Measurements from ENCODE around the gene DENND1C. TPM values are rescaled to one million over a fixed set of nuclear protein-coding genes. Genes with fewer than 3 reads are reported as not detected.
"Not testable (repeated sequence)": the region's sequence is repeated elsewhere in the genome, so short reads cannot be mapped to it uniquely, and the experiment has no call there.

DENND1C gene
- total RNA-seq, 2 donors from 2014 or later = 0.30 to 0.75 TPM

DNA sequence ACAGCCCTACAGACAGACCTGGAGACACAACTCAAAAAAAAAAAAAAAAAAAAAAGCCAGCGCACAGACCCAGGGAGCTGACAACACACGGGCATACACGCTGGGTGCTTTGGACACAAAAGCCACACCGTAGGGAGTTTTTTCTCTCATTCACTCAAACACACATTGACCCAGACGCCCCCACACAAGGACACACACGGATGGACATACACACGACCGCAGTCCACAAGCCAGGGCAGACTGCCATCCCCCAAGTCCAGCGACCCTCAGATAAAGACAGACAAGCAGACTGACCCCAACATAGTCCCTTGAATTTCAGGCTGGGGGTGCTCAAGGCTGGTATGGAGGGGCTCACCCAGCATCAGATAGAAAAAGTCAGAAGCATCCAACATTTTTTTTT is 32.5 kb upstream of the DENND1C start:
- H3K36me3 ChIP-seq = no peaks in the 10 kb centered on the region
- H3K27me3 ChIP-seq = no peaks in the 10 kb centered on the region
- H3K27ac ChIP-seq = no peak overlapping the region
- no peak for DNase-seq (ENCODE audit: low spot score)
- no peak overlapping the region for H3K4me3 ChIP-seq
- H3K4me1 ChIP-seq = peaks cover 0 to 14% of the 10 kb centered on the region in 2 donors
- H3K9me3 ChIP-seq = no peaks in the 10 kb centered on the region
- TF ChIP-seq, protein P1, sequence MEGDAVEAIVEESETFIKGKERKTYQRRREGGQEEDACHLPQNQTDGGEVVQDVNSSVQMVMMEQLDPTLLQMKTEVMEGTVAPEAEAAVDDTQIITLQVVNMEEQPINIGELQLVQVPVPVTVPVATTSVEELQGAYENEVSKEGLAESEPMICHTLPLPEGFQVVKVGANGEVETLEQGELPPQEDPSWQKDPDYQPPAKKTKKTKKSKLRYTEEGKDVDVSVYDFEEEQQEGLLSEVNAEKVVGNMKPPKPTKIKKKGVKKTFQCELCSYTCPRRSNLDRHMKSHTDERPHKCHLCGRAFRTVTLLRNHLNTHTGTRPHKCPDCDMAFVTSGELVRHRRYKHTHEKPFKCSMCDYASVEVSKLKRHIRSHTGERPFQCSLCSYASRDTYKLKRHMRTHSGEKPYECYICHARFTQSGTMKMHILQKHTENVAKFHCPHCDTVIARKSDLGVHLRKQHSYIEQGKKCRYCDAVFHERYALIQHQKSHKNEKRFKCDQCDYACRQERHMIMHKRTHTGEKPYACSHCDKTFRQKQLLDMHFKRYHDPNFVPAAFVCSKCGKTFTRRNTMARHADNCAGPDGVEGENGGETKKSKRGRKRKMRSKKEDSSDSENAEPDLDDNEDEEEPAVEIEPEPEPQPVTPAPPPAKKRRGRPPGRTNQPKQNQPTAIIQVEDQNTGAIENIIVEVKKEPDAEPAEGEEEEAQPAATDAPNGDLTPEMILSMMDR (IDR thresholded peaks at IDR 0.05) = no peak

DNA sequence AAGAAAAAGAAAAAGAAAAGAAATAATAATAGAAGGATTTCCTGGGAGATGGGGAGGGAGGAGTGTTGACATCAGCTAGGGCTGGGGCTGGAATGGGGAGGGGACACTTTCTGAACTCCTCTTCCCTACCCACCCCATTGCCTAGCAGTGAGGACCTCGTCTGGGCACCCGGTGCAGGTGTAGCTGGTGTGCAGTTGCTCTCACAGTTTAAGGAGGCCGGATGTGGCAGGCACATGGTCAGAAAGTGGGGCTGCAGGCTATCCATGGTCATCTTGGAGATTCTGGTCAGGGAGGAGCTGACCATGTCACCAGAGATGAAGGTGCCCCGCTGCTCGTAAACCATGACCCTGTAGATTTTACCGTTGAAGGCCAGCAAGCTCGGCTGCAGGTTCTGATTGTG is 29.0 kb upstream of the DENND1C start:
- no peak for DNase-seq (ENCODE audit: low spot score)
- H3K4me1 ChIP-seq = no peaks in the 10 kb centered on the region

GRCh38 chr19:6509118-6509971 is 27.8 kb upstream of the DENND1C start:
- no peak for DNase-seq (ENCODE audit: low spot score)
- Histone ChIP-seq H3K36me3 (no peaks in the 10 kb centered on the region), H3K27ac (no peak overlapping the region), H3K27me3 (no peaks in the 10 kb centered on the region), H3K4me1 (no peaks in the 10 kb centered on the region), H3K4me3 (no peak overlapping the region), H3K9me3 (no peaks in the 10 kb centered on the region)
- TF ChIP-seq, protein P1 (IDR thresholded peaks at IDR 0.05) = no peak

More for the DNA sequence above, 29.0 kb upstream of the DENND1C start:
- H3K4me3 ChIP-seq = no peak overlapping the region
- H3K27me3 ChIP-seq = no peaks in the 10 kb centered on the region
- no peaks in the 10 kb centered on the region for H3K9me3 ChIP-seq
- H3K27ac ChIP-seq = no peak overlapping the region
- no peaks in the 10 kb centered on the region for H3K36me3 ChIP-seq
- TF ChIP-seq, protein P1 (IDR thresholded peaks at IDR 0.05) = no peak

DNA sequence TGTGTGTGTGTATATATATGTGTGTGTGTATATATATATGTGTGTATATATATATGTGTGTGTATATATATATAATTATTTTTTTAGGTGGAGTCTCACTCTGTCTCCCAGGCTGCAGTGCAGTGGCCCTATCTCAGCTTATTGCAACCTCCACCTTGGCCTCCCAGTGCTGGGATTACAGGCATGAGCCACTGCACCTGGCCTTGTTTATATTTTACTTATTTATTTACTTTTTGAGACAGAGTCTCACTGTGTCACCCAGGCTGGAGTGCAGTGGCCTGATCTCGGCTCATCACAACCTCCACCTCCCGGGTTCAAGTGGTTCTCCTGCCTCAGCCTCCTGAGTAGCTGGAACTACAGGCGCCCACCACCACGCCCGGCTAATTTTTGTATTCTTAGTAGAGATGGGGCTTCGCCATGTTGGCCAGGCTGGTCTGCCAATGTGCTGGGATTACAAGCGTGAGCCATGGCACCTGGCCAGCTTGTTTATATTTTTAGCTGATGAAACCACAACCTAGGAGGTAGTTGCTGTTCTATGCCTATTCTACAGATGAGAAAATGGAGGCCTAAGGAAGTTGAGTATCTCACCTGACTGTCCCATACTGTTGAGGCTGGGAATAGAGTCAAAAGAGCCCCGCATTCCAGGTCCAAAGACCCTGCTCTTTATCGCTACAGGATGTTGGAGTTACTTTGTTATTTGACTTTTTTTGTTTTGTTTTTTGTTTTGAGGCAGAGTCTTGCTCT is 26.6 kb upstream of the DENND1C start:
- not testable (repeated sequence) for H3K4me3 ChIP-seq; H3K4me1 ChIP-seq; H3K9me3 ChIP-seq; H3K36me3 ChIP-seq; H3K27me3 ChIP-seq; DNase-seq (ENCODE audit: low spot score); H3K27ac ChIP-seq

DNA sequence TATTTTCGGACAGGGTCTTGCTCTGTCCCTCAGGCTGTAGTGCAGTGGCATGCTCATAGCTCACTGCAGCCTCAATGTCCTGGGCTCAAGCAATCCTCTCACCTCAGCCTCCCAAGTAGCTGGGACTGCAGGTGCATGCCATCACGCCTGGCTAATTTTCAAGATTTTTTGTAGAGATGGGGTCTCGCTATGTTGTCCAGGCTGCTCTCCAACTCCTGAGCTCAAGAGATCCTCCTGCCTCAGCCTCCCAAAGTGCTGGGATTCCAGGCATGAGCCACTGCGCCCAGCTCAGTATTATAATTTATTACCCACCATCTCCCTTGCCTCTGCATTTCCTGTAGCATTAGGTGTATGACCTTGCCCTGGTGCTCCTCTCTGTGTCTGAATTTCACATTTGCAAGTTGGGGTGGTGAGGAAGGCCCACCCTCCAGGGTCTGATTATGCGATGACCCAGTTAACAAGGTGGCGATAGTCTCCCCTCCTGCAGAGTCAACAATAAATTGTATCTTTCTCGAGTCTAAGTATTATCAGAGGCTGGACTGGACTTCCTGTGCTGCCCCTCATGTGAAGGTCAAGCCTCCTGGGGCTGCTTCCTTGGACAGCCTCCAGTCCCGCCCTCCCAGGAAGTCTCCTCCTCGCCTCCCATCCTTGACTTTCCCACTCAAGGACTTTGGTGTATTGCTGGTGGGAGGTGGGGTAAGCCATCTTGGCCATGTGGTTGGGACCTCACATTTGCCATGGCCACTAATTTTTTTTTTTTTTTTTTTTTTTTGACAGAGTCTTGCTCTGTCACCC is 22.0 kb upstream of the DENND1C start:
- H3K4me1 ChIP-seq = peaks cover 0 to 14% of the 10 kb centered on the region in 2 donors
- H3K36me3 ChIP-seq = no peaks in the 10 kb centered on the region
- no peaks in the 10 kb centered on the region for H3K9me3 ChIP-seq
- H3K27ac ChIP-seq = no peak overlapping the region
- H3K4me3 ChIP-seq = no peak overlapping the region
- no peak for DNase-seq (ENCODE audit: low spot score)
- peaks cover 0 to 12% of the 10 kb centered on the region in 2 donors for H3K27me3 ChIP-seq
- TF ChIP-seq, protein P1 (IDR thresholded peaks at IDR 0.05) = no peak
